Activated B cell treated with CpG ODN at 0.5 μM for 24 hours (primary cell): Measurements from ENCODE around the gene KIFAP3. TPM values are rescaled to one million over a fixed set of nuclear protein-coding genes. Genes with fewer than 3 reads are reported as not detected.
"Not testable (repeated sequence)": the region's sequence is repeated elsewhere in the genome, so short reads cannot be mapped to it uniquely, and the experiment has no call there.

Experiments
- ATAC-seq: fragments of 200-7000 bp; cut with Tn5 transposase; one replicate; pipeline ENCODE4 v1.10.0; 2021; ENCODE audit warnings: low read depth, mild to moderate bottlenecking, moderate library complexity
- CTCF ChIA-PET: fragments of 350-600 bp; sonication (Branson Sonifier 250); formaldehyde crosslinking; loops from one replicate; lab custom pipeline; 2021; ENCODE audit warnings: antibody characterized with exemption; lab: Charles Lee
- POLR2A ChIA-PET: fragments of 350-600 bp; sonication (Branson Sonifier 250); formaldehyde crosslinking; loops from one replicate; lab custom pipeline; 2021; ENCODE audit warnings: antibody characterized with exemption; lab: Charles Lee
- DNase-seq: peaks from one replicate; pipeline ENCODE4 v3.0.0; 2022
- H3K27ac Mint-ChIP-seq: one replicate; pipeline ENCODE4 v1.8.0; 2020; ENCODE audit warnings: mixed read lengths
- H3K27me3 Mint-ChIP-seq: one replicate; pipeline ENCODE4 v1.8.0; 2021; ENCODE audit warnings: mixed read lengths
- H3K36me3 Mint-ChIP-seq: one replicate; pipeline ENCODE4 v1.8.0; 2021; ENCODE audit warnings: low read depth, mixed read lengths
- H3K4me1 Mint-ChIP-seq: one replicate; pipeline ENCODE4 v1.8.0; 2021; ENCODE audit warnings: mixed read lengths
- H3K4me3 Mint-ChIP-seq: one replicate; pipeline ENCODE4 v1.8.0; 2020; ENCODE audit warnings: mild to moderate bottlenecking, mixed read lengths
- H3K9me3 Mint-ChIP-seq: one replicate; pipeline ENCODE4 v1.8.0; 2020; ENCODE audit warnings: mixed read lengths
- CTCF ChIP-seq: fragments of 200-600 bp; IDR thresholded peaks from one replicate; pipeline ENCODE4 v1.8.0; 2022; ENCODE audit warnings: antibody characterized with exemption, mild to moderate bottlenecking
- intact Hi-C: fragments of 100-400 bp; cut with micrococcal nuclease; formaldehyde crosslinking; loops from one replicate; pipeline ENCODE4 v1.15.1; 2024
- total RNA-seq: library from RNA; stranded (reverse); gene quantifications from 2 replicates; pipeline ENCODE4 v1.2.3, GENCODE V29; 2022

KIFAP3 gene
- total RNA-seq, 1 donor from 2014 or later: 12.7 TPM

DNA sequence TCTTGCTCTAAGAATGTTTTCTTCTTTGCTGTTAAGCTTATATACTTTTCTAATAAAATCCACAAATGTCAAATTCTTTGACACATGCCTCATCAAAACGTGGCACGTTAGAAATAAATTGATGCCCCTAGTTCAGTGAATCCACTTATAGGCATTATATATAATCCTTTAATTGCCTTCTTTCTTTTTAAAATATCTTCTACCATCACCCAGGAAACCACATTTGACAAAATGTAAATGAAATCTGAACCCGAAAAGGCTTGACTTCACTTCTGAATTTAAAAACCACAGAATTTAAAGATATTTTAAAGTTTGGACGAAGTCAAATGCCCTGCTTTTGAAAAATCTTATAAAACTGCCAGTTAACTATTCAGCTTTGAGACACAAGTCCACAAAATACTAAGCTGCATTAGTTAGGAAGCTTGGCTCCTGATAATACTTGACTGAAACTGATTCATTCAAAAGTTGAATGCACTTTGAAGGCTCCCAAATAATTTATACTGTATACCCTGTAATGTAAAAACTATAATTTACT lies 22.4 kb upstream of the KIFAP3 start:
- Mint-ChIP-seq H3K4me1 (no peaks in the 10 kb centered on the region), H3K4me3 (no peak overlapping the region), H3K36me3 (no peaks in the 10 kb centered on the region), H3K27me3 (peaks cover 22% of the 10 kb centered on the region), H3K27ac (no peak overlapping the region), H3K9me3 (peaks cover 10% of the 10 kb centered on the region)
- no peak for DNase-seq
- intact Hi-C loops: no loop called here
- ChIA-PET CTCF (no interaction called here), POLR2A (no interaction called here)
- ATAC-seq: no peak
- TF ChIP-seq CTCF: no peak

DNA sequence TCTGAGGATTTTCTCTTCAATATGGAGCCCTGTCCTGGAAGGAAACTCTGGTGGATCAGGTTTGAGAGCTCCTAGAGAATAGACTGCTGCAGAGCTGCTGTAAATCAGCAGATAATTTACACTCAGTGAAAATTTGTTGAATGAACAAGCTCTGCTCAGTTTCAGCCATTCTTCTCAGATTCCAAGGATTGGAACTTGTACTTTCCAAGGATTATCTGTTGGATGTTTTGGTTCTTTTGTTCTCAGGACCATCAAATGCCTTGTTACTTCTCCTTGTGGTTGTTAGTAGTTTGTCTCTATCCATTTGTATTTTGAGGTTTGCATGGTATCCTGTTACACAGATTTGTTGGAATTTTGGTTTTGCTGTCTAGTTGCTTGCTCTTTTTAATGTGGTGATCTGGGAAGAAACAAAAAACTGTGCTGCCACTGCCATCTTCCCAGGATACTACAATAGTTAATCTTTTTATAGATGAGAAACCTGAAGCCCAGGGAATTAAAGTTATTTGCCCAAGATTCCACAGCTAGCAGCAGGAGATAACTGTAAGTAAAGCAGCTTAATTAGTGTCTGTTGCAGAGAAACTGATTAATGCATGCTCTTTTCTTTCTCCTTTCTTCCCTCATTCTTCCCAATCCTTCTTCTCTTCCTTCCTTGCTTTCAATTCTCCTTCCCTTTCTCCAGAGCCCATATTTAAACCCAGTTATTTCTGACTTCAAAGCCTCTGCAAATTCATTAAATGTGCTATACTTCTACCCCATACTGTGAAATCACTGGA lies 21.7 kb upstream of the KIFAP3 start:
- Mint-ChIP-seq H3K27me3 (peaks cover 22% of the 10 kb centered on the region), H3K9me3 (peaks cover 12% of the 10 kb centered on the region), H3K4me1 (no peaks in the 10 kb centered on the region), H3K27ac (no peak overlapping the region), H3K36me3 (peaks cover 2% of the 10 kb centered on the region), H3K4me3 (no peak overlapping the region)
- no peak for TF ChIP-seq CTCF
- intact Hi-C loops: no loop called here
- ChIA-PET POLR2A (no interaction called here), CTCF (no interaction called here)
- DNase-seq: no peak
- no peak for ATAC-seq

GRCh38 chr1:170094697-170095616 lies 20.5 kb upstream of the KIFAP3 start:
- intact Hi-C loops, POLR2A ChIA-PET, ATAC-seq, DNase-seq, H3K4me1 Mint-ChIP-seq, H3K4me3 Mint-ChIP-seq, H3K27ac Mint-ChIP-seq, H3K36me3 Mint-ChIP-seq, CTCF ChIA-PET: not testable (repeated sequence)
- Mint-ChIP-seq H3K9me3 (peaks cover 12% of the 10 kb centered on the region), H3K27me3 (peaks cover 22% of the 10 kb centered on the region)

GRCh38 chr1:170086399-170087032 lies 12.0 kb upstream of the KIFAP3 start:
- TF ChIP-seq CTCF: no peak
- H3K27ac Mint-ChIP-seq: no peak overlapping the region
- ATAC-seq (no peak), DNase-seq (no peak)
- H3K27me3 Mint-ChIP-seq: peaks cover 4% of the 10 kb centered on the region
- POLR2A ChIA-PET: no interaction called here
- CTCF ChIA-PET: no interaction called here
- no peaks in the 10 kb centered on the region for H3K36me3 Mint-ChIP-seq
- no peak overlapping the region for H3K4me3 Mint-ChIP-seq
- no peaks in the 10 kb centered on the region for H3K9me3 Mint-ChIP-seq
- no peaks in the 10 kb centered on the region for H3K4me1 Mint-ChIP-seq
- intact Hi-C loops: no loop called here

- H3K36me3 Mint-ChIP-seq: no peaks in the 10 kb centered on the region
- peaks cover 6% of the 10 kb centered on the region for H3K27me3 Mint-ChIP-seq
- no peak overlapping the region for H3K27ac Mint-ChIP-seq
- ATAC-seq (no peak), DNase-seq (no peak)
- no peak overlapping the region for H3K4me3 Mint-ChIP-seq
- no peaks in the 10 kb centered on the region for H3K4me1 Mint-ChIP-seq
- ChIA-PET POLR2A (no interaction called here), CTCF (no interaction called here)
- intact Hi-C loops: no loop called here
- TF ChIP-seq CTCF: no peak
- H3K9me3 Mint-ChIP-seq: no peaks in the 10 kb centered on the region
Measured at GRCh38 chr1:170085091-170085490, 10.6 kb upstream of the KIFAP3 start.
